ENCODE data around the gene TRAPPC3L. TPM values are rescaled to one million over a fixed set of nuclear protein-coding genes. Genes with fewer than 3 reads are reported as not detected.

The TRAPPC3L gene
- not detected in 2 replicates for total RNA-seq (2014; rRNA removed; shearing (Covaris generic))

GRCh38 chr6:116545651-116546050 lies at the start of gene TRAPPC3L:
TRAPPC3L (minus strand) TSS chr6:116545684; CDS start chr6:116545514, 170 bp downstream.

GRCh38 chr6:116570856-116571682 lies 25.6 kb upstream of the TRAPPC3L start, which contains the start of gene RWDD1:
RWDD1 (plus strand) TSS chr6:116571504; CDS start chr6:116571583, 79 bp downstream.

GRCh38 chr6:116553451-116553850 lies 8.0 kb upstream of the TRAPPC3L start, which contains the start of gene CALHM4:
CALHM4 (plus strand) TSS chr6:116553751; CDS start chr6:116553794, 43 bp downstream.

GRCh38 chr6:116511424-116512110 lies 33.9 kb downstream of the TRAPPC3L start, which contains the start of gene CALHM5:
CALHM5 (plus strand) TSS chr6:116511639; CDS start chr6:116511697, 58 bp downstream.

GRCh38 chr6:116461331-116461931 lies 84.1 kb downstream of the TRAPPC3L start, which contains the start of gene CALHM6:
CALHM6 (plus strand) TSS chr6:116461375; CDS start chr6:116461930, 555 bp downstream.

Other genes with a start within 250 kb of the TRAPPC3L start
- gene DSE, start 174.7 kb downstream of the TRAPPC3L start, total RNA-seq (2014; rRNA removed; shearing (Covaris generic)), result 3.6 and 3.9 TPM in 2 replicates
- gene CALHM6, start 84.3 kb downstream of the TRAPPC3L start, total RNA-seq (2014; rRNA removed; shearing (Covaris generic)), result 0.38 and 0.82 TPM in 2 replicates
- 0.19 and 0.29 TPM in 2 replicates for gene CALHM5, start 34.0 kb downstream of the TRAPPC3L start, total RNA-seq (2014; rRNA removed; shearing (Covaris generic))
- not detected in 2 replicates for gene CALHM4, start 8.1 kb upstream of the TRAPPC3L start, total RNA-seq (2014; rRNA removed; shearing (Covaris generic))
- 12.4 and 27.9 TPM in 2 replicates for gene RWDD1, start 25.8 kb upstream of the TRAPPC3L start, total RNA-seq (2014; rRNA removed; shearing (Covaris generic))
- 0.30 and 0.40 TPM in 2 replicates for gene RSPH4A, start 70.8 kb upstream of the TRAPPC3L start, total RNA-seq (2014; rRNA removed; shearing (Covaris generic))
- 8.1 and 8.4 TPM in 2 replicates for gene ZUP1, start 123.1 kb upstream of the TRAPPC3L start, total RNA-seq (2014; rRNA removed; shearing (Covaris generic))
- gene KPNA5, start 135.5 kb upstream of the TRAPPC3L start, total RNA-seq (2014; rRNA removed; shearing (Covaris generic)), result 4.0 and 6.0 TPM in 2 replicates
- gene FAM162B, start 220.0 kb upstream of the TRAPPC3L start, total RNA-seq (2014; rRNA removed; shearing (Covaris generic)), result not detected in 2 replicates

All from A375 (cell line).